Liver (tissue), 9 donors: ENCODE results near the gene PPM1M. TPM values are rescaled to one million over a fixed set of nuclear protein-coding genes. Genes with fewer than 3 reads are reported as not detected.

Experiments used
- DNase-seq: peaks from one replicate; pipeline ENCODE4 v3.0.0-alpha.2; 2017; ENCODE audit warnings: low spot score
- H3K27ac ChIP-seq, 2 donors: one replicate each; pipeline ENCODE4 v1.7.0; 2013; ENCODE audit warnings: inconsistent platforms in 2 of 2, low read length in 2 of 2, control low read depth in 1 of 2, low read depth in 1 of 2, mild to moderate bottlenecking in 1 of 2
- H3K27me3 ChIP-seq, 4 donors: one replicate each; pipeline versions ENCODE4 v1.6.1 to v1.7.0; 2013; ENCODE audit warnings: low read length in 3 of 4, inconsistent platforms in 1 of 4, mild to moderate bottlenecking in 1 of 4, moderate library complexity in 1 of 4; ENCODE audit not compliant: control insufficient read depth in 4 of 4, insufficient read depth in 4 of 4
- H3K36me3 ChIP-seq, 4 donors: one replicate each; pipeline versions ENCODE4 v1.6.1 to v1.7.0; 2013; ENCODE audit warnings: low read length in 3 of 4, mild to moderate bottlenecking in 3 of 4, low read depth in 1 of 4, moderate library complexity in 1 of 4; ENCODE audit not compliant: control insufficient read depth in 4 of 4, insufficient read depth in 3 of 4
- H3K4me1 ChIP-seq, 4 donors: one replicate each; pipeline versions ENCODE4 v1.6.1 to v1.7.0; 2013; ENCODE audit warnings: low read length in 3 of 4, mild to moderate bottlenecking in 3 of 4, moderate library complexity in 1 of 4; ENCODE audit not compliant: control insufficient read depth in 4 of 4, insufficient read depth in 4 of 4
- H3K4me3 ChIP-seq, 3 donors: one replicate each; pipeline versions ENCODE4 v1.6.1 to v1.7.0; 2013; ENCODE audit warnings: low read length in 3 of 3, control low read depth in 1 of 3, low read depth in 1 of 3, mild to moderate bottlenecking in 1 of 3
- H3K9ac ChIP-seq, 2 donors: one replicate each; pipeline ENCODE4 v1.7.0; 2013; ENCODE audit warnings: low read length in 2 of 2, mild to moderate bottlenecking in 2 of 2, moderate library complexity in 2 of 2, control low read depth in 1 of 2, low read depth in 1 of 2
- H3K9me3 ChIP-seq, 4 donors: one replicate each; pipeline versions ENCODE4 v1.6.1 to v1.7.0; 2013; ENCODE audit warnings: low read length in 3 of 4; ENCODE audit not compliant: control insufficient read depth in 4 of 4
- FOXA1 ChIP-seq: IDR thresholded peaks from 2 replicates; pipeline ENCODE4 v1.6.1; 2016; ENCODE audit warnings: antibody characterized with exemption
- FOXA2 ChIP-seq: IDR thresholded peaks from 2 replicates; pipeline ENCODE4 v1.6.1; 2016; ENCODE audit warnings: antibody characterized with exemption
- GABPA ChIP-seq, 2 donors: IDR thresholded peaks in 1 of 2; conservative IDR thresholded peaks in 1 of 2; 2 replicates each; pipeline ENCODE4 v1.6.1; 2016; ENCODE audit warnings: antibody characterized with exemption in 2 of 2, mild to moderate bottlenecking in 1 of 2, moderate library complexity in 1 of 2
- HNF4A ChIP-seq, 2 donors: conservative IDR thresholded peaks; 2 replicates each; pipeline ENCODE4 v1.6.1; 2016; ENCODE audit warnings: antibody characterized with exemption in 2 of 2, mild to moderate bottlenecking in 2 of 2
- JUND ChIP-seq, 2 donors: IDR thresholded peaks; 2 replicates each; pipeline ENCODE4 v1.6.1; 2016; ENCODE audit warnings: antibody characterized with exemption in 2 of 2
- NR2F2 ChIP-seq: IDR thresholded peaks from 2 replicates; pipeline ENCODE4 v1.6.1; 2016; ENCODE audit warnings: antibody characterized with exemption
- RAD21 ChIP-seq, 2 donors: IDR thresholded peaks; 2 replicates each; pipeline ENCODE4 v1.6.1; 2016; ENCODE audit warnings: antibody characterized with exemption in 2 of 2, mild to moderate bottlenecking in 2 of 2
- TAF1 ChIP-seq: conservative IDR thresholded peaks from 2 replicates; pipeline ENCODE4 v1.6.1; 2016; ENCODE audit warnings: antibody characterized with exemption, mild to moderate bottlenecking
- WGBS: extraction: QIAGEN DNeasy Blood & Tissue Kit; methylation state at CpG from one replicate; pipeline ENCODE4 v1.1.7; 2013; 5-methylcytosine and 5-hydroxymethylcytosine counted together
- polyA plus RNA-seq, 2 donors: library from polyadenylated mRNA; stranded (reverse) in 1 of 2; unstranded in 1 of 2; fragments of 200-250 nt in 1 of 2; fragments of >200 nt in 1 of 2; fragmentation: Nextera tagmentation in 1 of 2; extraction: Ambion mirVana in 1 of 2; gene quantifications; one replicate each; pipeline versions ENCODE4 v1.2.1 to v1.2.3, GENCODE V29; 2013 to 2015
- total RNA-seq, 2 donors: library from RNA; depleted of rRNA; stranded (reverse); fragments of >200 nt; gene quantifications; one replicate each; pipeline ENCODE4 v1.2.3, GENCODE V29; 2014
- TF ChIP-seq, protein P1 (sequence below): IDR thresholded peaks from 2 replicates; pipeline ENCODE4 v1.6.1; 2016; ENCODE audit warnings: antibody characterized with exemption, mild to moderate bottlenecking
- TF ChIP-seq, protein P2 (sequence below): IDR thresholded peaks from 2 replicates; pipeline ENCODE4 v1.6.1; 2016; ENCODE audit warnings: antibody characterized with exemption
- TF ChIP-seq, protein P3 (sequence below): IDR thresholded peaks from 2 replicates; pipeline ENCODE4 v1.6.1; 2016; ENCODE audit warnings: antibody characterized with exemption
- donor health status: healthy.
- donor health status: healthy.
- donor health status: healthy.
- donor health status: healthy.
- donor health status: healthy.

PPM1M gene
- total and polyA plus RNA-seq, 4 donors: 2.8 to 5.5 (median 4.6) TPM

DNA sequence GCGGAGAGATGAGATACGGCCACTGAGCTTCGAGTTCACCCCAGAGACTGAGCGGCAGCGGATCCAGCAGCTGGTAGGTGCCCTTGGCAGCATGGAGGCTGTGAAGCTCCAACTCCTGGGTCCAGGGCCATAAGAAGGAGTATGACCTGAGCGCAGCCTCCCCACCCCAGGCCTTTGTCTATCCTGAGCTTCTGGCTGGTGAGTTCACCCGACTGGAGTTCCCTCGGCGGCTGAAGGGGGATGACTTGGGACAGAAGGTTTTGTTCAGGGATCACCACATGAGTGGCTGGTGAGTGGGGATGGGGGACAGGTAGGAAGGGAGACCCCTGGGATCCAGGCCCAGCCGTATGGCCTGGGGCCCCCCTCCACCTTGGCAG, 2.6 kb downstream of the PPM1M start:
- H3K9me3 ChIP-seq: no peaks in the 10 kb centered on the region
- no peak for DNase-seq
- TF ChIP-seq HNF4A (conservative IDR thresholded peaks at IDR 0.05) (no peak), GABPA (IDR thresholded peaks at IDR 0.05 in 1 of 2, conservative IDR thresholded peaks at IDR 0.05 in 1 of 2) (no peak), NR2F2 (no peak), TAF1 (no peak)
- TF ChIP-seq, protein P1, sequence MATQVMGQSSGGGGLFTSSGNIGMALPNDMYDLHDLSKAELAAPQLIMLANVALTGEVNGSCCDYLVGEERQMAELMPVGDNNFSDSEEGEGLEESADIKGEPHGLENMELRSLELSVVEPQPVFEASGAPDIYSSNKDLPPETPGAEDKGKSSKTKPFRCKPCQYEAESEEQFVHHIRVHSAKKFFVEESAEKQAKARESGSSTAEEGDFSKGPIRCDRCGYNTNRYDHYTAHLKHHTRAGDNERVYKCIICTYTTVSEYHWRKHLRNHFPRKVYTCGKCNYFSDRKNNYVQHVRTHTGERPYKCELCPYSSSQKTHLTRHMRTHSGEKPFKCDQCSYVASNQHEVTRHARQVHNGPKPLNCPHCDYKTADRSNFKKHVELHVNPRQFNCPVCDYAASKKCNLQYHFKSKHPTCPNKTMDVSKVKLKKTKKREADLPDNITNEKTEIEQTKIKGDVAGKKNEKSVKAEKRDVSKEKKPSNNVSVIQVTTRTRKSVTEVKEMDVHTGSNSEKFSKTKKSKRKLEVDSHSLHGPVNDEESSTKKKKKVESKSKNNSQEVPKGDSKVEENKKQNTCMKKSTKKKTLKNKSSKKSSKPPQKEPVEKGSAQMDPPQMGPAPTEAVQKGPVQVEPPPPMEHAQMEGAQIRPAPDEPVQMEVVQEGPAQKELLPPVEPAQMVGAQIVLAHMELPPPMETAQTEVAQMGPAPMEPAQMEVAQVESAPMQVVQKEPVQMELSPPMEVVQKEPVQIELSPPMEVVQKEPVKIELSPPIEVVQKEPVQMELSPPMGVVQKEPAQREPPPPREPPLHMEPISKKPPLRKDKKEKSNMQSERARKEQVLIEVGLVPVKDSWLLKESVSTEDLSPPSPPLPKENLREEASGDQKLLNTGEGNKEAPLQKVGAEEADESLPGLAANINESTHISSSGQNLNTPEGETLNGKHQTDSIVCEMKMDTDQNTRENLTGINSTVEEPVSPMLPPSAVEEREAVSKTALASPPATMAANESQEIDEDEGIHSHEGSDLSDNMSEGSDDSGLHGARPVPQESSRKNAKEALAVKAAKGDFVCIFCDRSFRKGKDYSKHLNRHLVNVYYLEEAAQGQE: no peak
- TF ChIP-seq, protein P2, sequence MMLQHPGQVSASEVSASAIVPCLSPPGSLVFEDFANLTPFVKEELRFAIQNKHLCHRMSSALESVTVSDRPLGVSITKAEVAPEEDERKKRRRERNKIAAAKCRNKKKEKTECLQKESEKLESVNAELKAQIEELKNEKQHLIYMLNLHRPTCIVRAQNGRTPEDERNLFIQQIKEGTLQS: no peak
- H3K4me1 ChIP-seq: peaks cover 3 to 23% (median 14%) of the 10 kb centered on the region in 4 donors
- H3K27ac ChIP-seq: no peak overlapping the region
- H3K9ac ChIP-seq: no peak overlapping the region
- H3K4me3 ChIP-seq: no peak overlapping the region
- H3K36me3 ChIP-seq: peaks cover 0 to 14% (median 5%) of the 10 kb centered on the region in 4 donors
- H3K27me3 ChIP-seq: no peaks in the 10 kb centered on the region
- 96% methylated on average over 10 of the region's 10 CpGs for WGBS

DNA sequence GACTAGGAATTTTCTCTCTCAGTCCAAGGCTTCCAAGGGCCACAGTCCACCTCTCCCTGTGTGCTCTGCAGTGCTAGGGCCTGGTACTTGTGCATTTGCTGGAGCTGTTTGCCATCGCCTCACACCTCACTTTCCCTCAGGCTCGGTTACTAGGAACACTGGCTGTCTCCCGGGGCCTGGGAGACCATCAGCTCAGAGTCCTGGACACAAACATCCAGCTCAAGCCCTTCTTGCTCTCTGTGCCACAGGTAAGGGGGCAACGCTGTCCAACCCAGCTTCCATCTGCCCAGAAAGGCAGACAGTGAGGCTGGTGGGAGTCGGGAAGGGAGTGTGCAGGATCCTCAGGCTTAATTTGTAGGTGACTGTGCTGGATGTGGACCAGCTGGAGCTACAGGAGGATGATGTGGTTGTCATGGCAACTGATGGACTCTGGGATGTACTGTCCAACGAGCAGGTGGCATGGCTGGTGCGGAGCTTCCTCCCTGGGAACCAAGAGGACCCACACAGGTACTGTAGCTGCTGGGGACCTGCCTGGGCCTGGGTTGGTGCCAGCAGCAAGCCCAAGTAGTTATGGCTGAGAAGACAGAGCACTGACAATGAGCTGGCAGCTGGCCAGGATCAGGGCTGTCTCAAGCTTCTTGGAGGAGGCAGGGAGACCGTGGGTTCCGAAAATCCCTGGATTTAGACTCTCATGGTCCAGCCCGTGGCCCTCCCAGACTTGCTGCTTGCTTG, 3.4 kb downstream of the PPM1M start:
- Histone ChIP-seq H3K4me1 (peaks cover 3 to 23% (median 14%) of the 10 kb centered on the region in 4 donors), H3K27me3 (no peaks in the 10 kb centered on the region), H3K36me3 (peaks cover 0 to 20% (median 13%) of the 10 kb centered on the region in 4 donors), H3K9me3 (no peaks in the 10 kb centered on the region), H3K27ac (no peak overlapping the region), H3K9ac (no peak overlapping the region), H3K4me3 (no peak overlapping the region)
- WGBS: 83% methylated on average over 10 of the region's 10 CpGs
- TF ChIP-seq FOXA1 (no peak), HNF4A (conservative IDR thresholded peaks at IDR 0.05) (no peak), RAD21 (IDR thresholded peaks at IDR 0.05) (no peak)
- TF ChIP-seq, protein P3, sequence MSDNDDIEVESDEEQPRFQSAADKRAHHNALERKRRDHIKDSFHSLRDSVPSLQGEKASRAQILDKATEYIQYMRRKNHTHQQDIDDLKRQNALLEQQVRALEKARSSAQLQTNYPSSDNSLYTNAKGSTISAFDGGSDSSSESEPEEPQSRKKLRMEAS: no peak
- no peak for DNase-seq

DNA sequence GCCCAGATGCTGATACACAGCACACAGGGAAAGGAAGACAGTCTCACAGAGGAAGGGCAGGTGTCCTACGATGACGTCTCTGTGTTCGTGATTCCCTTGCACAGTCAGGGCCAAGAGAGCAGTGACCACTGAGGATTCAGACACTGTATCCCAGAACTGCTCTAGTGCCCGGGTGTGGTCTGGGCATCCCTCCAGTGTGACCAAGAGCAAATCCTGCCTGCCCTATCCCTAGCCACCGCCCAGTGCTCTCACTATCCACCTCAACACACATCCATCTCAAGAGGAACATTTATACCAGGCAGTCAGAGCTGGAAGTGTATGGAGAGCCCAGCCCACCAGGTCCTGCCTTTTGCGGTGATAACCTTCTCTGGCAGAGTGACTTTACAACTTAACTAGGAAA, 4.1 kb downstream of the PPM1M start:
- TF ChIP-seq JUND (IDR thresholded peaks at IDR 0.05) (no peak), FOXA2 (no peak)
- 90% methylated on average over 6 of the region's 6 CpGs for WGBS
- Histone ChIP-seq H3K27me3 (no peaks in the 10 kb centered on the region), H3K4me1 (peaks cover 3 to 23% (median 14%) of the 10 kb centered on the region in 4 donors), H3K4me3 (no peak overlapping the region), H3K27ac (no peak overlapping the region), H3K9ac (no peak overlapping the region), H3K36me3 (peaks cover 0 to 24% (median 18%) of the 10 kb centered on the region in 4 donors), H3K9me3 (no peaks in the 10 kb centered on the region)
- DNase-seq: no peak
